Activated T-helper 2 cell treated with anti-CD3 and anti-CD28 coated beads, Interferon-gamma antibody, Interleukin-2, Interleukin-4, amounts not matched to agents 10 μg/mL and 5 μg/mL and 100 μg/mL, durations not matched to agents 14 hours and 24 hours and 36 hours (primary cell): ENCODE results near the gene GNB5. TPM values are rescaled to one million over a fixed set of nuclear protein-coding genes. Genes with fewer than 3 reads are reported as not detected.

Source experiments
- DNase-seq: peaks from one replicate; pipeline ENCODE4 v3.0.0; 2021; ENCODE audit warnings: low spot score
- H3K27ac Mint-ChIP-seq: one replicate; pipeline ENCODE4 v1.8.0; 2021; ENCODE audit warnings: mixed read lengths
- H3K27me3 Mint-ChIP-seq: one replicate; pipeline ENCODE4 v1.8.0; 2021; ENCODE audit warnings: low read depth, mixed read lengths
- H3K36me3 Mint-ChIP-seq: one replicate; pipeline ENCODE4 v1.8.0; 2021; ENCODE audit warnings: low read depth, mixed read lengths
- H3K4me1 Mint-ChIP-seq: one replicate; pipeline ENCODE4 v1.8.0; 2021; ENCODE audit warnings: low read depth, mixed read lengths
- H3K4me3 Mint-ChIP-seq: one replicate; pipeline ENCODE4 v1.8.0; 2021; ENCODE audit warnings: low read depth, mild to moderate bottlenecking, moderate library complexity, mixed read lengths
- H3K9me3 Mint-ChIP-seq: one replicate; pipeline ENCODE4 v1.8.0; 2021; ENCODE audit warnings: mixed read lengths
- intact Hi-C: fragments of 100-400 bp; cut with micrococcal nuclease; formaldehyde crosslinking; loops from one replicate; pipeline ENCODE4 v1.15.1; 2023
- total RNA-seq: library from RNA; stranded (reverse); gene quantifications from 2 replicates; pipeline ENCODE4 v1.2.3, GENCODE V29; 2022

The GNB5 gene
- total RNA-seq, 1 donor from 2014 or later = 25.8 TPM

DNA sequence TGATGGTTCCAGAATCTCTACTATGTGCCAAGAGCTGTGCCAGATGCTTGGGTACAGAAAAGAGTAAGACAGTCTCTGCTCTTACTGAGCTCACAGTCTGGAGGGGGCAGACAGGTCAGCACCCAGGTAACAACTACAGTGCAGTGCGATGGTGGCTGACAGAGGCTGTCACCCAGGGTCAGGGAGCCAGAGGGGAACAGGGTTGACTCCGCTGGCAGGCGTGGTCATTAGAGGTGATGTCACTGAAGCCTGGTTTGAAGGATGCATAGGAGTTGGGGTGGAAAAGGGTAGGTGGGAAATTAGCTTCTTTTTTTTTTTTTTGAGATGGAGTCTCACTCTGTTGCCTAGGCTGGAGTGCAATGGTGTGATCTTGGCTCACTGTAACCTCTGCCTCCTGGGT, 31.5 kb downstream of the GNB5 start:
- Mint-ChIP-seq H3K27ac (no peak overlapping the region), H3K4me1 (peaks cover 2% of the 10 kb centered on the region), H3K9me3 (no peaks in the 10 kb centered on the region), H3K27me3 (no peaks in the 10 kb centered on the region), H3K4me3 (no peak overlapping the region), H3K36me3 (peaks cover 33% of the 10 kb centered on the region)
- intact Hi-C loops = no loop called here
- no peak for DNase-seq

DNA sequence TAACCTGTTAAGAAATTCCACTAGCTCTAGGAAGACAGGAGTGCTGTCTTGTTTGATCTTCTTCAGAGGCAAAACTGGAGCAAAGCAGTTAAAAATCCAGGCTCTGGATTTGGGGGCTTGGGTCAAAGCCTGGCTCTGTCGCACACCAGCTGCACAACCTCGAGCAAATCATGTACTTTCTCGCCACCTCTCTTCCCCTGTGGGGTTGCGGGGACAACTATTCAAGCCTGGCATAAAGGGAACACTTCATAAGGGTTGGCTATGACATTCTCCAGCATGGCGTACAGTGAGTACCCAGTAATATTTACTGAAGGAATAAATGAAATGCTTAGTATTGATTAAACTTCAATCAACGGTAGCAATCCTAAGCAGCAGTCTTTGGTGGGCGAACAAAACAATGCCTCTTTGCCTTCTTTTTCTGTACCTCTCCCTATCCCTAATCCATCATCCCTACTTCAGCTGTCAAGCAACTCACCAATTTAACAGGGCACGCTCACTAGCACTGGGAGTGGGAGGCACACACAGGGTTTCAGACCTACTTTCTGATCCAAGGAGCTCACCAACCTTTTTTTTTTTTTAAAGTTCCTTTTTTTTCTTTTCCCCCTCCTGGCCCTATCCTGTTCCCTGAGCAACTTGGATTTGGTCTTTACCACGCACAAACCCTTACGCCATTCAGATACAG, 33.0 kb downstream of the GNB5 start:
- Mint-ChIP-seq H3K27me3 (no peaks in the 10 kb centered on the region), H3K27ac (no peak overlapping the region), H3K36me3 (peaks cover 34% of the 10 kb centered on the region), H3K4me3 (no peak overlapping the region), H3K9me3 (no peaks in the 10 kb centered on the region), H3K4me1 (no peaks in the 10 kb centered on the region)
- intact Hi-C loops = no loop called here
- DNase-seq = no peak

DNA sequence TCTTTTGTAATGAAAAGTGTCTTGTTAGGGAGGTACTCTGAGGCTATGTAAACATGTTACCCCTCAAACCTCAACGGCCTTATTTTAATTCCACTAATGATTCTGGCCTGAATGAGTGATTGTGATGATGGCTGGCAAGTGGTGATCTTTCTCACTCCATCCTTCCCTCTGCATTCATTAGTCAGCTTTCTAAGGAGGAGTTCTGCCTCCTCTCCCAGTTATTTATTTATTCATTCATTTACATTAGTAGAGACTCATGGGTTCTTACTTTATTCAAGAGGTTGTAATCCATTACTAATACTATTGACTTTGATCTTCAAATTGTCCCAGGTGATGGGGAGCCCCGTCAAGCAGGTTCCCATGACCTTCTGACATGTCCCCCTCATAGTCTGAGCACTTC, 35.3 kb downstream of the GNB5 start:
- intact Hi-C loops = no loop called here
- no peak for DNase-seq
- Mint-ChIP-seq H3K27me3 (no peaks in the 10 kb centered on the region), H3K27ac (no peak overlapping the region), H3K9me3 (no peaks in the 10 kb centered on the region), H3K4me3 (no peak overlapping the region), H3K36me3 (peaks cover 24% of the 10 kb centered on the region), H3K4me1 (no peaks in the 10 kb centered on the region)

DNA sequence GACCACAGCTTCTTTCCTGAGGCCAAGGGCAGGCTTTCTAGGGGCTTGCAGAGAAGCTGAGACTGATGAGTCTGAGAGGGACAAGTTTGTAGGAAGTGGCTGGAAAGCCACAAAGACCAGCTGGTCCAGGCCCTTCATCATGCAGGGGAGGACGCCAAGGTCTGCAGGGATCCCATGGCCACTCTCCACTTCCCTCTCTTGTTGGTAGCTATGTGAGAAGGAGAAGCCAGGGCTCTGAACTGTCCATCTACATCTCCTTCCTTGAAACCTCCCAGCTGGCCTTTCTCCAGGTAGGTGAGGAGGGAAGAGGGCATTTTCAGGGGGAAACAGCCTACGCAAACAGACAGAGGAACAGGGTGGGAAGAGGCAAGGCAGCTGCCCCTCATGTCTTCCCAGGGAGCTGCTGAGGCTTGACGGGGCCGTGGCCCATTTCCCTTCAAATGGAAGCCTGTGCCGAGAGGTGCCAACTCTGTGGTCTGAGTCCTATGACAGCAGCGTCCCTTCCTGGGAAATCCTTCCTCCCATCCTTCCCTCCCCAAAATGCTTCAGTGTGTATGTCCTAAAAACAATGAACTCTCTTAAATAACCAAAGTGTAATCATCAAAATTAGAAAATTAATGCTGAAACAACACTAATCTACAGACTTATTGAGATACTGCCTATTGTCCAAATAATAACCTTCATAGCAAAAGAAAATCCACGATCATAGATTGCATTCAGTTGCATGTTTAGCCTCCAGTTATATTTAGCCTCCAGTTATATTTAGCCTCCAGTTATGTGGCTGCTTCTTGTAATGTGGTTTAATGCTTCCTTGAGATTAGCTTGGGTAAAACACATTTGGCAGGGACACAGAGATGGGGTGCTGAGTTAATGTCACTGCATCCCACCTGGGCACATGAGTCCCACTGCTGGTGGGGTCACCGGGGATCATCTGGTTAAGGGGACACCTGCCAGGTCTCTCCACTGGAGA, 36.0 kb downstream of the GNB5 start:
- Mint-ChIP-seq H3K9me3 (no peaks in the 10 kb centered on the region), H3K4me1 (no peaks in the 10 kb centered on the region), H3K36me3 (peaks cover 20% of the 10 kb centered on the region), H3K27me3 (no peaks in the 10 kb centered on the region), H3K4me3 (no peak overlapping the region), H3K27ac (no peak overlapping the region)
- DNase-seq = no peak
- intact Hi-C loops = no loop called here

DNA sequence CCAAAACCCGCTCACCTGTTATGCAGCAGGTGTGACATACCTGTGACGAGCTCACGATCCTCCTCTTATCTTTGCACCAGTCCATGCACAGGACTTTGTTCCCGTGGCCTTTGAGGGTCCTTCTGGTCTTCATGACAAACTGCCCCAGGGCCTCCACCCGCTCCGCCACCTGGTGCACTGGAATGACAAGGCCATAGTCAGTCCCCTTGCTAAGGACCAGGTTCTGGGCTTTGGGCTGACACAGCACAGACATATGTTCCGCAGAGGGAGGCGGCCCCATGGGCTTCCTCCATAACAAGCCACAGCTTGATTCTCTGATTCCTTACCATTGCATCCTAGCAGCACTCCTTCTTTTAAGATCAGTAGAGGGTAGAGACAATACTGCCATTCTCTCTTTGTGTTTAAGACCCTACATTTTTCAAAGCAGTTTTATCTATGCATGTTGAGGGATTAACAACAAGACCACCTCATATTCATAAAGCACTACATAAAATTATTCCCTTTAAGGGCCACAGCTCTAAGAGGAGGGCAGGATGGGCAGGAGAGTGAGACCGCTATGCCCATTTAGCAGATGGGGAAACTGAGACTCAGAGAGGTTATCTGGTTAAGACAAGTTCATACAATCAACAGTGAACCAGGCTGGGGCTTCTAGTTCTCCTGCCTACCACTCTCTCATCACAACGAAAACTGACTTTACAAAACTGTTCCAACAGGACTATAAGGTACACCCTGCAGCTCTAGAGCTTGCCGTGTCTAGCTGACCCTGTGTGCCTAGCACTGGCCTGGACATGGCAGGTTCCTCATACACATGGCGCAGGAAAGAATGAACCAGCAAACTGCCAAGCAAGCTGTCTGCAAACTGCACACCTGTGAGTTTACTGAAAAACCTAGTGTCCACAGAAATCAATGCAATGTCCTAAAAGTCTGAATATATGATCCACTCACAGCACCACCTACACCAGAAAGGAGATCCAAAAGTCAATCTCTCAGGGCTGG, 37.0 kb downstream of the GNB5 start:
- Mint-ChIP-seq H3K9me3 (no peaks in the 10 kb centered on the region), H3K36me3 (peaks cover 18% of the 10 kb centered on the region), H3K4me3 (no peak overlapping the region), H3K27ac (no peak overlapping the region), H3K27me3 (no peaks in the 10 kb centered on the region), H3K4me1 (no peaks in the 10 kb centered on the region)
- intact Hi-C loops = no loop called here
- no peak for DNase-seq

DNA sequence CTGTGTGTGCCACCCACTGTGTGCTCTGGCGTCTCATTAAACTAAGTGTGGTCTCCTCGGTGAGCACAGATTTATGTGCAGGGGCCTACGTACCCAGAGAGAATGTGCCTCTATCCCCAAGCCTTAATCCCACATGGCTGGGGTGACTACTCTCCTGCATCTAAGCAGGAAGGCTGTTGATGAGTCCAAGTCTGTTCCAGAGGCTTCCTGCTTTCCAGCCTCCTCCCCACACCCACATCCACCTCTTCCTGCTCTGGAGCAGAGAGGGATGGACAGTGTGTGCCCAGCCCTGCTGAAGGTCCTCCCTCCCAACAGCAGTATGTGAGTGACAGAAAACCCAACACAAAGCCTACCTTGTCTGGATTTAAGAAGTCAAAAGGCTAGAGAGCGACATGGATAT, 39.8 kb downstream of the GNB5 start:
- DNase-seq = no peak
- H3K27ac Mint-ChIP-seq = no peak overlapping the region
- no peaks in the 10 kb centered on the region for H3K27me3 Mint-ChIP-seq
- intact Hi-C loops = no loop called here
- H3K4me3 Mint-ChIP-seq = no peak overlapping the region
- H3K4me1 Mint-ChIP-seq = no peaks in the 10 kb centered on the region
- no peaks in the 10 kb centered on the region for H3K9me3 Mint-ChIP-seq
- peaks cover 27% of the 10 kb centered on the region for H3K36me3 Mint-ChIP-seq

DNA sequence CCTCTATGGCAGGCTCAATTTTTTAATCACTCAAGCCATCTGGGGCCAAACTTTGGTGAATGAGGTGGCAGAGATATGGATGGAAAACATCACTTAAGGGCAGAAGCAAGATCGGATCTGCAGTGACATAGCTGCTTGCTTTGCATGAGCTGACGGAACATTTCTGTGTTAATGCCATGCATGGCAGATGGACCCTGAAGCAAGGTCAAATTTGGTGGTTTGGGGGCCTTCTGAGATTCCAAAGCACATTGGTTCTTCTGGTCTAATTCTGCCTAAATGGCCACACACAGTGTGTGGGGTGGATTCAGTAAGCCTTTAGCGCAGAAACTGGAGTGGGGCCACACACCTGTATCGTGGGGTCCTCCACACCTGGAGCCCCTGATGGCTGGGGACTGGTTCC, 40.3 kb downstream of the GNB5 start:
- no peak for DNase-seq
- Mint-ChIP-seq H3K4me1 (no peaks in the 10 kb centered on the region), H3K4me3 (no peak overlapping the region), H3K9me3 (no peaks in the 10 kb centered on the region), H3K36me3 (peaks cover 30% of the 10 kb centered on the region), H3K27me3 (no peaks in the 10 kb centered on the region), H3K27ac (no peak overlapping the region)
- intact Hi-C loops = no loop called here

DNA sequence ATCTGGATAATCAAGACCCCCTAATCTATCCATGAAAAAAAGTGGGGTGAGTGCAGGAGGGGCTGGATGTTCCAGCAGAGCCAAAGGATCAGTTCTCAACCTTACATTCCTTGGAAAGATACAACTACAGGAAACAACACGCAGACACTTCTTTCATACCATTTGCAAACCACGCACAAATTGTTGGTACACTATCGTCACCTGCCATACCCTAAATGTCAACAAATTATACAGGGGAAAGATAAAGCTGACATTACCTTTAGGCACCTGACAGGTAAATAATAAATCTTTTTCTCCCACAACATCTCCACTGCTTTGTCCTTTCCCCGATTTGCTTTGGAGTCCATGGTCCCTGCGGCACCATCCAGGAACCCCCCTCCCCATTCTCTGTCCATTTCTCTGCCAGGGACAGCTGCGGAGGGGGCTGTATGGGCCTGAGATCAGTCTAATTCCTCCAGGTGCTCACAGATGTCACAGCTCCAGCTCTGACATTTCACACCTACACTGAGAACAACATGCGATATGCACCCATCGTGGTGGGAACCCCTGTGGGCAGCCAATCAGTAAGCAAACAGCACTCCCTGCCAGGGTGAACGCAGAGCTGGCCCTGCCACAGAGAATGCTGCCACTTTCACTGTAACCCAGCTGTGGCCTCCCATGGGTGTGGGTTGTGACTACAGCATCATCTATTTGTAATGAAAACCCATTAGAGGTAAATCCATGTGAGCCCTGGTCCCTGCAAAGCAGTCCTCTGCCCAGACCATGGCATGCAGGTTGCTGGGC, 41.0 kb downstream of the GNB5 start:
- Mint-ChIP-seq H3K4me1 (no peaks in the 10 kb centered on the region), H3K27ac (no peak overlapping the region), H3K27me3 (no peaks in the 10 kb centered on the region), H3K9me3 (no peaks in the 10 kb centered on the region), H3K4me3 (no peak overlapping the region), H3K36me3 (peaks cover 33% of the 10 kb centered on the region)
- intact Hi-C loops = no loop called here
- DNase-seq = no peak

DNA sequence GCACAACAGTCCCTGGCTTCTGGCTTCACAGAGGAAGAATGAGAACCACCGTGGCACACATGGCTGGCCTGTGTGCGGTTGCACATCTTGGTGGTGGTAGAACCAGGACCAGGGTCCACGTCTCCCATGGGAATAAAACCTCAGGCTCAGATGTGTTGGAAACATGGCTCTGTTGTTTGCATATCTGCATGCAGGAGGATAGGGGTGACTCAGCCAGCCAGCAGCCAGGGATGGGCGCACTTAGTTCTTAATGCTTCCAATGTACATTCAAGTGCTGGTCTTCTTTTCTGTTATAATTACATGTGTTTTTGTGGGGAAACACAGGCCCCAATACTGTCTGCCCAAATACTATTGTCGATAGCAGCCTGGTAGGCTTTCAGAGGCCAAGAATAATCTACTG, 42.8 kb downstream of the GNB5 start:
- Mint-ChIP-seq H3K4me3 (no peak overlapping the region), H3K27me3 (no peaks in the 10 kb centered on the region), H3K4me1 (no peaks in the 10 kb centered on the region), H3K36me3 (peaks cover 30% of the 10 kb centered on the region), H3K9me3 (no peaks in the 10 kb centered on the region), H3K27ac (no peak overlapping the region)
- DNase-seq = no peak
- intact Hi-C loops = no loop called here

DNA sequence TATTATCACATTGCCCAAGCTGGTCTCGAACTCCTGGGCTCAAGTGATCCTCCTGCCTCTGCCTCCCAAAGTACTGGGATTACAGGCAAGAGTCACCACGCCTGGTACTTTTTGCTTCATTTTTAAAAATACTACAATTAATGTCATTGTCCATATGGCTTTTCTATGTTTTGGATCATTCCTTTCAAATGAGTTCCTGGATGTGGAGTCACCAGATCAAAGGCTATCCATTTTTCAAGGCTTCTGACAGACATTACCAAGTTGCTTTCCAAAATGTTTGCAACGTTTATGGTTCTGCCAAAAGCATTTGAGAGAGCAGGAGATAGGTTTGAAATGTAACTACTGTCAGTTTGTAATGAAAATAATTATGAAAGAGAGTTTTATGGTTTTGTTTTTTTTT, 44.4 kb downstream of the GNB5 start:
- Mint-ChIP-seq H3K36me3 (peaks cover 23% of the 10 kb centered on the region), H3K9me3 (no peaks in the 10 kb centered on the region), H3K27me3 (no peaks in the 10 kb centered on the region), H3K4me3 (no peak overlapping the region), H3K4me1 (no peaks in the 10 kb centered on the region), H3K27ac (no peak overlapping the region)
- no peak for DNase-seq
- intact Hi-C loops = no loop called here

DNA sequence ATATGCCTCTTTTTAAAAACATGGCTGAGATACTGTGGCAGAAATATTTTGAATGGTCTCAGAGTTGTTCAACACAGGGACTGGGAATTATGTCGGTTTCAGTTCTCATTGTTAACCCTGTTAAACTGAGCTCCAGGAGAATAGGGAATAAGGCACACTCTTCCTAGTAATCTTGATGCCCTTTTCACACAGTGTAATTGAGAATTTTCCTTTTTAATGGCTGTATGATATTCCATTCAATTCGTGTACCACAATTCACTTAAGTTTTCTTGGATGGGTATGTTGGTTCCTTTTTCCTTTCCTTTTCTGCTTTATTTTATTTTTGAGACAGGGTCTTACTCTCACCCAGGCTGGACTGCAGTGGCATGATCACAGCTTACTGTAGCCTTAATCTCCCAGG, 44.9 kb downstream of the GNB5 start:
- no peaks in the 10 kb centered on the region for H3K27me3 Mint-ChIP-seq
- no peaks in the 10 kb centered on the region for H3K4me1 Mint-ChIP-seq
- intact Hi-C loops = no loop called here
- H3K36me3 Mint-ChIP-seq = peaks cover 23% of the 10 kb centered on the region
- H3K4me3 Mint-ChIP-seq = no peak overlapping the region
- DNase-seq = no peak
- no peak overlapping the region for H3K27ac Mint-ChIP-seq
- no peaks in the 10 kb centered on the region for H3K9me3 Mint-ChIP-seq

DNA sequence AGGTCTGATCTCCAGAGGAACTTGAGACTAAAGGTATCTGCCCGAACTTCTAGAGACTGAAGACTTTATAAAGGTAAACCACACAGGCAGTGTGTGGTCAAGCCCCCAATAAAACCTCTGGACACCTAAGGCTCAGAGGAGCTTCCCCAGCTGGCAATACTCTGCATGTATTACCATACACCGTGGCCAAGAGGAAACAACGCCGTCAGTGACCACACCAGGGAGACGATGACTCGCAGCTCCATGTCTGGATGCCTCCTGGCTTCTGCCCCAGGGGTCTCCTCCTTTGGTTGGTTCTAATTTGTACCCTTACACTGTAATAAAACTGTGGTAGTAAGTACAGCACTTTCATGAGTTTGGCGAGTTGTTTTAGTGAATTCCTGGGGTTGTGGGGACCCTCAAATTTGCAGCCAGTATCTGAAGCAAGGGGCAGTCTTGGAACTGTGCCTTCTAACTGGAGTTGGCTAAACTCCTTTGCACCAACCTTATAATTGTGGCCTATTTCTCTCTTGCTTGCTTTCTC, 46.5 kb downstream of the GNB5 start:
- Mint-ChIP-seq H3K27me3 (no peaks in the 10 kb centered on the region), H3K9me3 (no peaks in the 10 kb centered on the region), H3K36me3 (peaks cover 26% of the 10 kb centered on the region), H3K4me3 (no peak overlapping the region), H3K27ac (no peak overlapping the region), H3K4me1 (peaks cover 3% of the 10 kb centered on the region)
- intact Hi-C loops = no loop called here
- no peak for DNase-seq
